ENCODE results near the gene DCDC2.
A peak's percentile ranks its signal among the peaks of the same experiment; 100 is the strongest.

Gene DCDC2

DNA sequence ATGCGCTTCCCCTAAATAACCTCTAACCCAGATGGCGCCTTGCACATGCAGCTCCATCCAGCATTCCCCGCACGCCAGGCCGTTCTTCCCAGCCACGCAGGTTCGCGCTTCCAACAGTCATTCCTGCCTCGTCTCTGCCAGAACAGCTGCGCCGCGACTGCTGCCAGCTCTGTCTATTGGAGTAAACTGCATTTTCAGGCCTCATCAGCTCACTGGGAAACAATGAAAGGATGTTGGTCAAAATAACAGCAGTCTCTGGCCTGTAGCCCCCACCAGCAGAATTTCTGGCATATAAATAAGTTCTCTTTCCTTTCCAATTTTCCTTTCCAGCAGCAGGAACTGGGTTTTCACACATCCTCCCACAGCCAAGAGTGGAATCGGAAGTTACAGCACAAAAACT is 217.3 kb downstream of the DCDC2 start:
- DNase-seq = no peak

DNA sequence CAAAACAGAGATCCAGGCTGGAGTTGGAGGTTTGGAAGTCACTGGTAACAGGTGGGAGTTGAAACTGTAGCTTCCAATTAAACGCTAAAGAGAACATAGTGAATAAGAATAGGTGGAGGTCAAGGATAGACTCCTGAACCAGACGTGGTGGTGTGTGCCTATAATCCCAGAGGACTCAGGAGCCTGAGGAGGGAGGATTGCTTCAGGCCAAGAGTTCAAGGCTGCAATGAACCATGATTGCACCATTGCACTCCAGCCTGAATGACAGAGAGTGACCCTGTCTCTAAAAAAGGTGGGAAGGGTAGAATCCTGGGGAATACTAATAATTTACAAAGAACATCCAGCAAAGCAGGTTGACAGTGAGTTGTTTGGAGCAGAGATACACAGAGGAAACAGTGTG is 218.2 kb downstream of the DCDC2 start:
- no peak for DNase-seq

DNA sequence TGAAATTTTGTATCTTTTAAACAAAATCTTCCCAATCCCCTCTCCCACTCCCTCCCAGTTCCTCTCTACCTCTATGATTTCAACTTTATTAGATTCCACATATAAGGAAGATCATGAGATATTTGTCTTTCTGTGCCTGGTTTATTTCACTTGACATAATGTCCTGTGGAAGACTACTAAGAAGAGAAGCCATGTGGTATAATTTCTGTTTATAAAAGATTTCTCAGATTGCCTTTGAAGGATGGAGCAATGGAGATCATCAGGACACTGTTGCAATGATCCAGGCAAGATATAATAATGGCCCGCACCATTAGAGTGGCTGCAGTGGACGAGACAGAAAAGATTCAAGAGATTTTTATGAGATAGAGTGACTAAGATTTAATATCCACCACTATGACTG is 218.8 kb downstream of the DCDC2 start:
- no peak for DNase-seq

DNA sequence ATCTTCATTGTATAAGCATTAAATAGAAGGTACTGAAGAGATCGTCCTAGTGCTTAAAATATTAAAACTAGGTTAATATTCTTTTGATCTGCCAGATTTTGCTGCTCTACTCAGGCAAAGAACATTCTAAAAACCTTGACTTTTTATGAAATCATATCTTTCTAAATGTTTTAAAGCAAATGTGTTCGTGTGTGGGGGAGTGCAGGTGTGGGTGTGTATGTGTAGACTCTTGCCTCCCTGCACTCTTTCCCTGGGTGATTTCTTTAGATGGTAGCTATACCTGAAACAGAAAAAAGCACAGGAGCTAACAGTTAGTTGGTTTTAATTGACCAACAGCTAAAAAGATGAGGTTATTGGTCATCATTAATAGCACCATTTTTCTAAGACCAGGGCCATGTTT is 226.1 kb downstream of the DCDC2 start:
- DNase-seq = no peak

DNA sequence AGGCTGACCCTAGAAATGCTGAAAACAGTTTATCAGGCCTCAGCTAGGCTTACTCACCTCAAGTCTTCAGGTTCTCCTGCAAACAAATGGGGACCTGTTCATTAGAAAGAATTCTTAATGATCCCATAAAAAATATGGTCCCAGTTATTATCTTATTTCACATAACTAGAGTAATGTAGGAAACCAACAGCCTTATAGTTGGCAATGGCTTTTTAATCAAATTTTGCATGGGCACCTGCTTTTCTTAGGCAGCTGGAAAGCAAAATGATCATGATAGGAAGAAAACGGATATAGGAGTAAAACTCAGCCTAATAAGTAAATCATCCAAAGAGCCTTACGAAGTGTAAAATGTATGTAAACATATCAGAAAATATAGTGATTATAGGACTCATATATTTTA is 230.5 kb downstream of the DCDC2 start:
- DNase-seq = no peak

GRCh38 chr6:24126586-24127192 is 231.2 kb downstream of the DCDC2 start:
- DNase-seq = peak; percentile 51

DNA sequence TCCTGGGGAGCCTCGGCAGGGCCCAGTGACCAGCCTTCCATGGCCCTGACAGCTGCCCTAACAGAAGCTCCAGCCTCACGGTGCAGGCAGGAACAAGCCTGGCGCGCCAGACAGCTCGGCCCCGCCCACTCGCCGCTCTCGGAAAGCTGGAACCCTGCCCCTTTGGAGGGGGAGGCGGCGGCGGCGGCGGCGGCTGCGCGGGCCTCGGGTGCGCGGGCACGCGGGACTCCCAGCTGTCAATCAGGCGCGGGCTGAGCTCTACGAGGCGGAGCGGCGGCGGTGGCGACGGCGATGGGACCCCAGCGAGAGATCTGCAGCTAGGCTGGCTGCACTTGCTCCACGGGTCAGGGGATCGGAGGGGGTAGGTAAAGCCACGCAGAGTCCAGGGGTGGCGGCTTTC is 231.9 kb downstream of the DCDC2 start, which contains the start of gene NRSN1:
NRSN1 (plus strand) TSS at position 236 of the 400 bp plus-strand sequence. CDS start 8,113 bp downstream, outside the sequence.
- no peak for DNase-seq

DNA sequence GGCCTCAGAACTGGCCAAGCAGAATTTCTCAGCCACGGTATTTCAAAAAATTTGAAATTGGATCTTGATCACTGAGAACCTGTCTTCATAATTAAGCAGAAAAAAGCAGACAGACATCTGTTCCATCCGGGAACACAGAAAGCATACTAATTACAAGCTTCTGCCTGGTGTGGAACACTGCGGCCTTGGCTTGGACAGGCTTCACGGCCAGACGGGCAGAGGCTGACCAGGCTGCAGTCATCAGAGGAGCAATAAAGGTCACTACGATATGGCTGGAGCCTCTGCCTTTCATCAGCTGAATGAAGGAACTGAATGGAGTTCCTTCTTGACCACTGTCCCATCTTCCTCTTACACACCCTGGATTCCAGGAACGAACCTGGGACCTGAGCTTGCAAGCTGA is 235.7 kb downstream of the DCDC2 start:
- no peak for DNase-seq

Measured in amniotic stem cell (primary cell).